Right renal cortex interstitium (tissue), 3 donors: ENCODE data around the gene FCMR. TPM values are rescaled to one million over a fixed set of nuclear protein-coding genes. Genes with fewer than 3 reads are reported as not detected.

Source experiments
- DNase-seq, 3 donors: peaks; one replicate each; pipeline ENCODE4 v3.0.0-alpha.2; 2013; ENCODE audit warnings: low read depth in 3 of 3, low spot score in 2 of 3
- polyA plus RNA-seq, 3 donors: library from polyadenylated mRNA; unstranded; fragments of 120-200 nt; gene quantifications; one replicate each; pipeline ENCODE4 v1.2.1, GENCODE V29; 2013; ENCODE audit not compliant: insufficient read length in 3 of 3

The FCMR gene
- 1 to 10 TPM; 1.9 to 2.4 (median 2.0) TPM for polyA plus RNA-seq

GRCh38 chr1:206921772-206922265, at the start of gene FCMR:
Gene FCMR (minus strand): TSS chr1:206921941. CDS start chr1:206921854, 87 bp downstream.
- no peak for DNase-seq

- DNase-seq, result no peak
Observed at GRCh38 chr1:206971029-206971655, 49.4 kb upstream of the FCMR start.

- no peak for DNase-seq
Observed at GRCh38 chr1:206970446-206970845, 48.7 kb upstream of the FCMR start, which contains the start of gene FCAMR. Gene FCAMR (minus strand): TSS chr1:206970460. CDS start chr1:206970125, 335 bp downstream.

GRCh38 chr1:206969090-206969489, 47.3 kb upstream of the FCMR start:
- DNase-seq, result no peak

GRCh38 chr1:206967096-206967849, 45.5 kb upstream of the FCMR start:
- DNase-seq, result no peak

- DNase-seq, result no peak
Observed at GRCh38 chr1:206965781-206966180, 44.0 kb upstream of the FCMR start.

- no peak for DNase-seq
Observed at GRCh38 chr1:206963740-206964139, 42.0 kb upstream of the FCMR start.

- DNase-seq, result no peak
Observed at GRCh38 chr1:206963119-206963712, 41.5 kb upstream of the FCMR start.

GRCh38 chr1:206962272-206962671, 40.5 kb upstream of the FCMR start:
- no peak for DNase-seq

- no peak for DNase-seq
Observed at GRCh38 chr1:206961668-206962067, 39.9 kb upstream of the FCMR start.

GRCh38 chr1:206960676-206961386, 39.1 kb upstream of the FCMR start:
- no peak for DNase-seq

- no peak for DNase-seq
Observed at GRCh38 chr1:206958144-206958543, 36.4 kb upstream of the FCMR start.

GRCh38 chr1:206957639-206958038, 35.9 kb upstream of the FCMR start:
- DNase-seq, result no peak

- no peak for DNase-seq
Observed at GRCh38 chr1:206955476-206956451, 34.0 kb upstream of the FCMR start.

- no peak for DNase-seq
Observed at GRCh38 chr1:206954459-206955342, 33.0 kb upstream of the FCMR start.

- no peak for DNase-seq
Observed at GRCh38 chr1:206953626-206954025, 31.9 kb upstream of the FCMR start.

- no peak for DNase-seq
Observed at GRCh38 chr1:206953126-206953525, 31.4 kb upstream of the FCMR start.

GRCh38 chr1:206952171-206952570, 30.4 kb upstream of the FCMR start:
- no peak for DNase-seq
